Dermis blood vessel endothelial cell (primary cell): ENCODE results near the gene COL23A1. TPM values are rescaled to one million over a fixed set of nuclear protein-coding genes. Genes with fewer than 3 reads are reported as not detected.
"Not testable (repeated sequence)": the region's sequence is repeated elsewhere in the genome, so short reads cannot be mapped to it uniquely, and the experiment has no call there.

ENCODE experiments used
- DNase-seq: peaks from one replicate; pipeline ENCODE4 v3.0.0; 2010
- total RNA-seq: library from RNA; depleted of rRNA; stranded (reverse); fragments of >200 nt; gene quantifications from 2 replicates; pipeline ENCODE4 v1.2.3, GENCODE V29; 2014

Gene COL23A1
- total RNA-seq, 1 donor from 2014 or later, result 0.17 TPM

DNA sequence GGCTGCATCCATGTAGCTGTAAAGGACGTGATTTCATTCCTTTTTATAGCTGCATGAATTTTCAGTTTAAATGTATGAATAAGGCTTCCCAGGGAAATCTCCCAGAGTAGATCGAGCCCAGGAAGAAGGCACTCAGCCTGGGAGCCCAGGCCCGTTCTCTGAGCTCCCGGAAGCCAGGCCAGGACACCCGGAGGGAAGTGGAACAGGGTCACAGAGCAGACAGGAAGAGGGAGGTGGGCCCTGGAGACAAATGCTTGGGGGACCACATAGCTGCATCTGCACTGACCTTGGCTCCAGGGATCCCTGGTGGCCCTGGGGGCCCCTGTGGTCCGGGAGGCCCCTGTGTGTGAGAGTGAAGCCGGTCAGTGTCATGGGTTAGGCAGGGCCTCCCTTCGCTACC, 337.9 kb downstream of the COL23A1 start:
- no peak for DNase-seq

DNA sequence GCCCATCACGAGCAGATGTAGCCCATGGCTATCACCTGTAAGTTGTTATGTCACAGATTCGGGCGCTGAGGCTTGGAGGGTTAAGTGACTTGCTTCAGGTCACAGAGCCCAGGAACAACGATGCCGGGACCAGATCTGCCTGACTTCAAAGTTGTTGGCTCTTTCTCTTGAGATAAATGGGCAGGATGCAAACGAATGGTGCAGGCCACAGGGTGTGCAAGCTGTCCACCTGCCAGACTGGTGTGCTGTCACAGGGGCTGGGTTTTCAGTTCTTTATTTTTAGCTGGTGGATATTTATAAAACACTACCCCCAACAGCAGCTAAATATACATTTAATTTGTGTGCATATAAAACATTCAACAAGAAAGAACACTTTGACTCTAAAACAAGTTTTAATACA, 339.9 kb downstream of the COL23A1 start:
- no peak for DNase-seq

DNA sequence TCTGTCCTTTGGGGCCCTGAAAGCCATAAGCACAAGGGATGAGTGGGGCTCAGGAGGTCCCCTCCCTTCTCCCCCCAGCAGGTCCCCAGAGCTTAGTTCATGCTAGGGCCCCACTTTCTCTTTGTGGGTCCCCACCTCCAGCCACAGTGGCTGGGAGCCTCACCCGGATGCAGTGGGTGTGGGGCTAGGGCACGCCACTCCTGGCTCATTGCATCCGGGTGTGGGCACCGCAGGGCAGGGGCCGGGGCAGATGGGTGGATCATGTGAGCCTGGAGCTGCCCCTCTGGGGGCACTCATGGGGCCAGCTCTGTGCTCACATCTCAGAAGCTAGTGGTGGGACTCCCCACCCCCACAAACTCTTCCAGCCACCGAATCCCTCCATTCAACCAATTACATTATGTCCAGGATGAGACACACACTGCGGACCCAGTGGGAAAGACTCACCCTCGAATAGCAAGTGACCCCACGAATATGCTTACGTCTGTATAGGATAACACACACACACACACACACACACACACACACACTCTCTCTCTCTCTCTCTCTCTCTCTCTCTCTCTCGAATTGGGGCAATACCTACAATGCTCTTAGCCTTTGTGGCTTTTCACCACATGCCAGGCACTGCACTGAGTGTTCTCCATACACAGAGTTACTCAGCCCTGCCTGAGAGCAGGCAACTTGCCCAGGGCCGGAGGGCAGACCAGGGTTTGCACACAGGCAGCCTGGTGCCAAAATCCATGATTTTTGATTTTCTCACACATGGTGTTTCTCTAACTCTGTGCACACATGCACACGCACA, 340.8 kb downstream of the COL23A1 start:
- DNase-seq, result no peak

DNA sequence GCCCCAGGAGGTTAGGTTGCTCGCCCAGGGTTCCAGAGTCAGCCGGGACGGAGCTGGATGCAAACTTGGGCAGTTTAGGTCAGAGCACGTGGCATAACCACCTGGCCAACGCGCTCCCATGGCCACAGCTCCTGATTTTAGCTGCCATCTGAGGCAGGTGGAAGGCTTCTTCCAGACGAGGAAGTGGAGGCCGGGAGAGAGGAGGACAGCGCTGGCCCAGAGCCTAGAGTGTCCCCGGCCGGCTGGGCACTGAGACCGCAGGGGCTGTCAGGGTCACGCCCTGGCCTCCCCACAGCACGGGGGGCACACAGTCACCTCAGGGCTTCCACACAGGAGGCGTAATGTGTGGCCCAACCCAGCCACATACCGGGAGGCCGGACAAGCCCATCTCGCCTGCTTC, 341.4 kb downstream of the COL23A1 start:
- no peak for DNase-seq

DNA sequence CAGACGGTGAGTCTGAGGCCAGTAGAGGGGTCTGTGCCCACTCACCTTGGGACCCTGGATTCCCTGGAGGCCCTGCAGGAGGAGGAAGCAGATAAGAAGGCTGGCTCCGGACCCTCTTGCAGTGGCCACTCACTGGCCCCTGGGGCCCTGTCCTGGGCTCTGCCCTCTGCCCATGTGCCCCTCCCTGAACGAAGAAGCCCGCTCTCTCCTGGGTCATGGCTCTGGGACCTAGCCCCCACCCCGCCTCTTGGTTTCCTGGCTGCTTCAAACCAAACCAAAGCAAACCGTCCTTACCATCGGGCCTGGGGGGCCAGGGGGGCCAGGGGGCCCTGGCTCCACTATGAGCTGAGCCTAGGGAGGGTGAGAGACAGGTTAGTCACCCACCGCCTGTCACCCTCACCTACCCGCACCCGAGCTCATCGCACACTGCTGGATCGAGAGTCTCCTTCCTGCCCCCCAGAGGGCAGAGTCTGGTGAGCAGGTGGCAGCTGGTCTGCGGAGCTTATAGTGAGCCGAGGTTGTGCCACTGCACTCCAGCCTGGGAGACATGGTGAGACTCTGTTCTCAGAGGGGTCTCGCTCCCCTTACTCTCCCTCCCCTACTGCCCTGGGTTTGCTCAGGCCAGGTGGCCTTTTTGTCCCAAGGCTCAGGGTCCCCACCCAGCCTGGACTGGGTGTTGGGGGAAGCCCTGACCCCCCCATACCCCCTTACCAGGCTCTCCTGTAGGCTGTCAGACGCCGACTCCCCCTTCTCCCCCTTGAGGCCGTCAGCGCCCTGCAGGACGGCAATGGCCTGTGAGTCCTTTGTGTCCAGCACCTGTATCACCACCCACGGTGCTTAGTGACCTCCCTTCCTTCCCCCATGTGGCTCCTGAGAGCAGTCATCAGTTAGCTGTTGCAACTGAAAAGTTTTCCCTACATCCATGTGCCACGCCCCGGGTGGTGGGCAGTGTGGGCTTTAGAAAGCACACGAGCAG, 342.4 kb downstream of the COL23A1 start:
- no peak for DNase-seq

DNA sequence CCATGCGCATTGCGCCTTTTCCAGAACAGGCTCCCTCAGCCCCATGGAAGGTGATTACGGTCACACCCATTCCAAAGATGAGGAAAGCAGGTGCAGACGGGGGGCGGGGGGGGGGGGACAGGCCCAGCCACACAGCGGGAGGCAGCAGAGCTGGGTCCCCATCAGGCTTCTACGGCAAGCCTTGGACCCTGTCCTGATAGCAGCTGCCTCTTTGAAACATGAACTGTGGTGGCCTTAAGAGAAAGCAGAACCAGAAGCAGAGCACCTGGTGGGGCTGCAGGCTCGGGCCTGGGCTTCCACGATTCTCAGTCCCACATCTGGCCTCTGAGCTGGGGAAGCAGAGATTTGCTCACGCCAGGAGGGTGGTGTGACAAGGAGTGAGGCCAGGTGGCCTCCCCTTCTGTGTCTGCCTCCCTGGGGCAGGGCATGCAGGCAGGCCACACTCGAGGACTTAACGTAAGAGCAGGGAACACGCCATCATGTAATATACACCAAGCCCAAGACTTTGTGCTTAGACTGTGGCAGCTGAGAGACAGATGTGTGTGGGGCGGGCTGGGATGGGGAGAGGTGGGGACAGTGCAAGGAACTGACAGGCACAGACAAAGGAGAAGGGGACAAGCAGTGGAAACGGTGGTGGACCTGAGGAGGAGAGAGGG, 343.4 kb downstream of the COL23A1 start:
- DNase-seq, result no peak

DNA sequence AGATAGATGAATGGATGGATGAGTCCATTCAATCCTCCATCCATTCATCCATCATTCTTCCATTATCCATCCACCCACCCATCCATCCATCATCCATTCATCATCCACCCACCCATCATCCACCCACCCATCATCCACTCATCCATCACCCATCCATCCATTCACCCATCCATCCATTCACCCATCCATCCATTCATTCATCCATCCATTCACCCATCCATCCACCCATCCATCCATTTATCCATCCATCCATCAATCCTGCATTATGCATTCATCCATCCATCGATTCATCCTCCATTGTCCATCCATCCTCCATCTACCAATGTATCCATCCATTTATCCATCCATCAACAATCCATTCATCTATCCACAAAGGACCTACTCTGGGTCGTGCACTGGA, 344.8 kb downstream of the COL23A1 start:
- no peak for DNase-seq

DNA sequence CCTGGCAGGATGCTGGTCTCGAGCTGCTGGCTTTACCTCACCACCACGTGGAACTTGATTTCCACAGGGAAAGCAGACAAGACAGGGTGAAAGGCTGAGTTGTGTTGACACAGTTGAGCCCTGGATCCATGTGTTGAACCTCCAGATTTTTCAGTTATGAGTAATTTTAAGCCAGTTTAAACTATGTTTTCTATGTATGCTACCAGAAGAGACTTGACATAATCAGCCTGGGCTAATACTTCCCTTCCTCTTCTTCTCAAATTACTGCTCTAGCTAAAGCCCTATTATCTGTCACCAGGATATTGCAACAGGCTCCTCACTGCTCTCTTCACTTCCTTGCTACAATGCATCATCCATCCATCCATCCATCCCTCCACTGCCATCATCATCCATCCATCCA, 345.6 kb downstream of the COL23A1 start:
- DNase-seq, result no peak

DNA sequence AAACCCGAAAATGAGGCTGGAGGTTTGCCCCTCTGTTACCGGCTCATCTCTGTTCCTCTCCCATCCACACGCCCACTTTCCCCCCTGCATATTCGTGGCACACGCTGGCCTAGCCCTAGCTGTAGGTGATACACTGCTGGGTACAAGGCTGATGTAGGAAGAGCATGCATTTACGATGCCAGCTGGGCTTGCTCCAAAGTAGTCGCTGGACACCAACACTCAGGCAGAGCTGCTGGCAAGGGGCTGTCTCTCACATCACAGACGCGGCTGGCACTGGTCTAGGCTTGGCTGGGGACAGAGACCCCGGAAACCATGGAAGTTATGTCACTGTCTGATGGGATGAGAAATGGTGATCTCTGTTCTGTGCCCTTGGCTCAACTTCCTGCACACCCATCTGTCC, 347.8 kb downstream of the COL23A1 start:
- DNase-seq, result no peak

DNA sequence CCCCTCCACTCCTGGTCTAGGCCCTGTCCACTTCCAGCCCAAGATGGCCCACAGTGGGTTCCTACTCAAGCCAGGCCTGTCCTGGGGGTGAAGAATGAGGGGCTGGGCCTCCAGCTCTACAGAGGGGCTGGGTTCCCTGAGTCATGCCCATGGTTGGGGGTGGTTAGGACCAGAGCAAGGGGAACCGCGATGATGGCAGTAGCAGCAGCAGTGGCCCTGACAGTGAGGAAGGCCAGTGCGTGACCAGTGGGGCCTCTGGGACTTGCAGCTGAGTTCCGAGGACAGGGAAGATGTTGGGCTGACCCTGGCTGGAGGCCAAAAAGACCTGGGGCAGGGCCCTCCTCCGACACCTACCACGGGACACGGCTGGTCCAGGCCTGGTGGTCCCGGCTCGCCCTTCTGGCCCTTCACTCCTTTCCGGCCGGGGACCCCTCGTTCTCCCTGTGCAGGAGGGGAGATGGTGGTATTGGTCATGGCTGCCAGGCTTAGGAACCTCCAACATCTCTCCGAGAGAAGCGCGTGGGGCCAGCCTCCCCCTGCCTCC, 348.4 kb downstream of the COL23A1 start:
- DNase-seq, result no peak

DNA sequence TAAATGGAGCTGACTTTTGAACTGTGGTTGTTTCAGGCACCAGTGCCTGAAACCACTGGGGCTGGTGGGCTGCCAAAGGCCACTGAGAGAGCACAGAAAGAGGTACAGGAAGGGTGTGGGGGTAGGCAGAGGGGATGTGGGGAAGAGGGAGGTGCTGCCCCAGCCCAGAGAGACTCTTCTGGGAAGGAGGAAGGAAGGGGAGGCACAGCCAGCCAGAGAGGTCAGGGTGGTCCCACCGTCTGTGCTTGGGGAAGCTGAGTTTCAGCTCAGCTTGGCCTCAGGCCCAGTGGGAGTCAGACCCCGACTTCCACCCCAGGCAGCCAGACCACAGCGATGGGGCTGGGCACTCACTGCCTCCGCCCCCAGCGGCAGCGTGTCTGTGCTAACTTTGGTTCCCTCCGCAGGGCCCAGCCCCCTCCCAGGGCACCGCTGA, 348.9 kb downstream of the COL23A1 start:
- DNase-seq, result no peak

DNA sequence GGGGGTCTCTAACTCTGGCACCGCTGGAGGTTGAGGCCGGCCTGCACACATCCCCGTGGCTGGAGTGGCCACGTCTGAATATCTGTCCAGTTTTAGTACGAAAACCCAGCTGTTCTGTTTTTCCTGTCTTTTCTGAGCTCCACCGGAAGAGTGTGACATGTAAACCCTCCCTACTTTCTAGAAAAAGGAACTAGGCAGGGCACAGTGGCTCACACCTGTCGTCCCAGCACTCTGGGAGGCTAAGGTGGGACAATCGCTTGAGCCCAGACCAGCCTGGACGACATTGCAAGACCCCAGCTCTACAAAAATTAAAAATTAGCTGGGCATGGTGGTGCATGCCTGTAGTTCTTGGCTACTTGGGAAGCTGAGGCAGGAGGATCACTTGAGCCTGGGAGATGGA, 349.4 kb downstream of the COL23A1 start:
- no peak for DNase-seq

DNA sequence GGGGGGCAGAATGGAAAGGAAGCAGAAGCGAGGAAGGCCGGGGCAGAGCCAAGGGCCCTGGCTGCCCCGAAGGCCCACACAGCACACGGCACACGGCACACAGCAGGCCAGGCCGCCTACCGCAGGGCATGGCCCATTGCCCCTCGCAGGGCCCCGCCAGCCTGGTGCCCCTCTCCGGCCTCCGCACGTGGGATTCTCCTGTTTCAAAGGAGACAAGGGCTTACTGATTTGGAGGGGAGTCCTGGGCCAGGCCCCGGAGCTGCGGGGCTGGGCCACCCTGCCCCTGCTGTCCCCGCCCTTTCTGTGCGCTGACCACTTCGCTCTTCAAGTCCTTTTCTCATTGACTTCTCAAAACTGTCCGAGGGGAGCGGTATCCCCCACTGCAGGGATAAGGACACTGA, 349.9 kb downstream of the COL23A1 start:
- no peak for DNase-seq

DNA sequence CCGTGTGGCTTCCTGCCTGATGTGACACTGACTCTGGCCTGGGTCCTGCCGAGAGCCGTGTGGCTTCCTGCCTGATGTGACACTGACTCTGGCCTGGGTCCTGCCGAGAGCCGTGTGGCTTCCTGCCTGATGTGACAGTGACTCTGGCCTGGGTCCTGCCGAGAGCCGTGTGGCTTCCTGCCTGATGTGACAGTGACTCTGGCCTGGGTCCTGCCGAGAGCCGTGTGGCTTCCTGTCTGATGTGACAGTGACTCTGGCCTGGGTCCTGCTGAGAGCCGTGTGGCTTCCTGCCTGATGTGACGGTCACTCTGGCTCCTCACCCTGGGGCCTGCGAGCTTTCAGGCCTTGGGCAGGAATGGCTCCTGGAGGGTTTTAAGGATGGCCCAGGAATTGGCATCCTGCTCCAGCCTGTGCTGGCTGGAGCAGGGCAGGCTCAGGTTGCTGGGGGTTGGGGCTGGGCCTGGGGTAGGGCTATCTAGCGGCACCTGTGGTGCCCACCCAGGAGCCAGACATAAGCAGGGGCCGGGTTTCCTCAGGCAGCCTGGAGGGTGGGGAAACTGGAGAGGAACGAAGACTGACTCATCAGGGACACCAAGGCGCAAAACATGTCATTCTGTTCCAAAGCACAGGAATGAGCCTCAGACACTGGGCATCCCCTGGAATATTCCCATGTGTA, 350.4 kb downstream of the COL23A1 start:
- DNase-seq, result not testable (repeated sequence)

DNA sequence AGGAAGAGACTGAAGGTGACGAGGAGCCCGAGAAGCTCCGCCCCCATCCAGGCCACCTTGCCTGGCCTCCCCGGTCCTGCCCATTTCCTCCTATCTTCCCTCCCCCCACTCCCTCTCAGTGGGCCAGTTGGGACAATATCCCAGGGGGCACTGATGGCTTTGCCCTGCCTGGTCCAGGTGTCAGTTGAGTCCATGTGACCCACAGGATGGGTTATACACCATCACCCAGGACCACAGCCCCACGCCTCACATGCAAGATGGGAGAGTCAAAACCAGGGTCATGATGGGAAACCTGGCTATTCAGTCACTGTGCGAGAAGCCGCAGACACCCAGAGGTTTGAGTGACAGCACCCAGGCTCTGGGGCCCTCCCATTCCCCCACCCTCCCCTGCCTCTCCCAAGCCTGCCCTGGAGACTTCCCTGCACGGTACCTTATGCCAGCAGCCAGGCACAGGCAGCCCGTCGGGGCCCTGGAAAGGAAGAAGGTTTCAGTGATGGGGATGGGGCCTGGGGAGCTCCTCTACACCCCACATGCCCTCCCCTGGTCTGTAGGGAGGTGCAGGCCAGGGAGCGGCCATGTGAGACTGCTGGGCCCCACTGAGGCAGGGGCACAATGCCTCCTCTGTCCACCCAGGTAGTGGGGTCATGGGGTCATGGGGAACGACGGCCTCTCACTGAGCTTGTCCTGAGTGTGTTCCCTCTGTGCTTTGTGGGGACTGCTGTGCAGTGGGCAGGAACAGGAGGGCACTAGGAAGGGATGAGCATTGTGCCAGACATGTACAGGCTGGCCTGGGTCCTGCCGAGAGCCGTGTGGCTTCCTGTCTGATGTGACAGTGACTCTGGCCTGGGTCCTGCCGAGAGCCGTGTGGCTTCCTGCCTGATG, 351.2 kb downstream of the COL23A1 start:
- no peak for DNase-seq

DNA sequence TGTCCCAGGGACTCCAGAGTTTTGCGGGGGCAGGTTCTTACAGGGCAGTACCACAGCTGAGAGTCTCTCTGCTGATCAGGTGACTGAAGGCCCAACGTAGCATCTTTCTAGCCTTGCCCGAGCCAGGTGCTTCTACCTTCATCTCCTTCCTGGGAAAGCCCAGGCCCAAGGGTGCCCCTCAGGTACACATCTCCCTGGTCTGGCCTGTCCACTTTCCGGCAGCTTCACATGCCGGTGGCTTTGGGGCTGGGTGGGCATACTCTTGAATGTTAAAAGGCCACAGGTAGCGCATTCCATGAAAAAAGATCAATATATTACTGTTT, 351.9 kb downstream of the COL23A1 start:
- no peak for DNase-seq

DNA sequence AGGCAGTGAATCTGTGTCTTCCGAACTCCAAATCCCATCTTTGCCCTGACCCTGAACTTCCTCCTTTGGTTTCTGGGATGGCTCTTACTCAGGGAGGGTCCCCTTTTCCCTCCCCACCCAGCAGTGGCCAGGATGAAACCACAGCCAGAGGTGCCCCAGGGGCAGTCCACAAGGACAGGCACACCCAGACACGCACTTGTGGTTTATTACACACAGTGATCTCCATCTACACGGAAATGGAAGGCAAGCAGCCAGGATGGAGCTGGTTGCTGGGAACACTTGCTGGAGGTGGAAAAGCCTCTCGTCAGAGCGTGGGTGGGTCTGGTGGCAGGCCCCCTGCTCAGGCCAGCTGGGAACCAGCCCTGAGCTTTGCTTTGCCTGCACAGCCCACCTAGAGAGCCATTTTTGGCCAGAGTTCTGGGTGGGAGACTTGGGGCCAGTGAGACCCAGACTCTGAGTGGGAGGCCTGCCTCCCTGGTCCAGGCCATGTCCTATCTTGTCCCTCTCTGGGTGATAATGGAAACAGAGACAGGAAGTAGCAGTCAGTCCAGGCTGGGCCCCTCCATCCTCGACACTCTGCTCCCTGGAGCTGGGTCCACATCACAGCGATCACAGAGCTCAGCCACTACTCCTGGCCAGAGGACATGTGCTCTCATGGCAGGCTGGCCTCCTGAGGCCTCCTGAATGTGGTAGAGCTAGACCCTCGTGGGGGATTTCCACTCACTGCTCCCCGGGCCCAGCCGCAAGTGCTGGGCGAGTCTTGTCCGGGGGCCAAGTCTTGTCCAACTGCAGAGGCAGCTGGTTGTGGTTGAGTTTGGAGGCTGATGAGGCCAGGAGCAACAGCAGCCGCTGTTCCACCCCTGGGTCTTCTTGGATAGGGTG, 352.5 kb downstream of the COL23A1 start:
- DNase-seq, result no peak

DNA sequence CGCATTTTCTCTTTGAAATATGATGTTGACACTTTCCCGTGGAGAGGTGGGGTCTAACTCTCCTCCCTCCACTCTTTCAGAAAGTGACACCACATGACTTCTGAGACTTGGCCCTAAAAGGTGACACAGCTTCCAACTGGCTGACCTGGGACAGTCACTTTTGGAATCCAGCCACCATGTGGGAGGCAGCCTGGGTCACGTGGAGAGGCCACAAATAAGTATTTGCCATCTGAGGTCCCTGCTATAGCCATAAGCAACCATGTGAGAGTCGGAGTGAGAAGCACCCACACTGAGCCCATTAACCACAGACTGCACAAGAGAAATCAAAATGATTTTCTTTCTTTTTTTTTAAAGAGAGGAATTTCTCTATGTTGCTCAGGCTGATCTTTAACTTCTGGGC, 353.5 kb downstream of the COL23A1 start:
- no peak for DNase-seq

DNA sequence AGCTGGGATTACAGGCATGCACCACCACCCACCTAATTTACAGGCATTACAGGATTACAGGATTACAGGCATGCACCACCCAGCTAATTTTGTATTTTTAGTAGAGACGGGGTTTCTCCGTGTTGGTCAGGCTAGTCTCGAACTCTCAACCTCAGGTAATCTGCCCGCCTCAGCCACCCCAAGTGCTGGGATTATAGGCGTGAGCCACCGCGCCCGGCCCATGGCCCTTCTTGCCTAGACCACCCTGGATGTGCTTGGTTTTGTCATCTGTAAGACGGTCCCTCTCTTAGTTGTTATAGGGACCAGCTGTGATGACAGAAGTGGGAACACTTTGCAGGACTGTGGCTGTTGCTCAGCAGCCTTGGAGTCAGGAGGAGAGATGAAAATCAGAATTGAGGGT, 354.1 kb downstream of the COL23A1 start:
- no peak for DNase-seq

DNA sequence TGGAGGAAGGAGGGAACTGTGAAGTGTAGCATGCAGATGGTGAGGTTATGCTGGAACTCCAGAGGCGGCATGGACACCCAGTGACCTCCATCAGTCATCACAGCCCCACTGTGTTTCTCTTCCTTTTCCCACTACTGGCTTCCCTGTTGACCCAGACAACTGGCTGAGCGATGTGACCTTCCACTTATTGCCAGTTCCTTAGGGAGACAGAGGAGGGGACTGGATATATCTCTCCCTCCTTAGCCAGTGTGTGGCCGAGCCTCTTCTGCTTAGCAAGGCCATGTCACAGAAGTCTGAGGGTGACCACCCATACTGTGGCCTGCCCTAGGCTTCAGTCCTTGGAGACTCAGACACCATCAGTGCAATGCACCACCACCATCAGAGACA, 354.6 kb downstream of the COL23A1 start:
- no peak for DNase-seq
